ENCODE measurements around the gene SCNN1G. TPM values are rescaled to one million over a fixed set of nuclear protein-coding genes. Genes with fewer than 3 reads are reported as not detected.

SCNN1G gene
- total and polyA plus RNA-seq, 2 experiments from 2014 or later = not detected

- 81 to 83% methylated on average over 7 of the region's 7 CpGs for WGBS, 2 experiments (ENCODE audit: low coverage in 1 of 2, low lambda C conversion rate in 2 of 2, missing lambda C conversion rate in 2 of 2)
- Histone ChIP-seq H3K9me2 (ENCODE audit: insufficient read depth) (no peaks in the 10 kb centered on the region), H3K79me2 (ENCODE audit: insufficient read depth) (no peaks in the 10 kb centered on the region), H3K4me2 (ENCODE audit: unreplicated experiment) (no peak overlapping the region), H3K9ac (no peak overlapping the region), H3F3A (ENCODE audit: insufficient read depth) (no peaks in the 10 kb centered on the region), H4K20me1 (ENCODE audit: insufficient read depth) (no peaks in the 10 kb centered on the region), H3K27ac (no peak overlapping the region), H3K4me1 (ENCODE audit: insufficient read depth) (no peaks in the 10 kb centered on the region), H3K36me3 (ENCODE audit: low read depth) (no peaks in the 10 kb centered on the region), H2AFZ (no peak overlapping the region), H3K9me3 (ENCODE audit: low read depth) (no peaks in the 10 kb centered on the region), H3K4me3 (no peak overlapping the region), H3K27me3 (replicated peaks; ENCODE audit: insufficient read depth) (no peaks in the 10 kb centered on the region)
- in situ Hi-C loops (cut with MboI) = no loop called here
- no peak for DNase-seq
- TF ChIP-seq EZH2phosphoT487 (IDR thresholded peaks at IDR 0.05; ENCODE audit: insufficient read depth, low read depth) = no peak
- no peak for TF ChIP-seq EZH2 (IDR thresholded peaks at IDR 0.05; ENCODE audit: insufficient read depth, poor library complexity, severe bottlenecking)
These were observed 27.0 kb upstream of the SCNN1G start for GRCh38 chr16:23155445-23156049.

DNA sequence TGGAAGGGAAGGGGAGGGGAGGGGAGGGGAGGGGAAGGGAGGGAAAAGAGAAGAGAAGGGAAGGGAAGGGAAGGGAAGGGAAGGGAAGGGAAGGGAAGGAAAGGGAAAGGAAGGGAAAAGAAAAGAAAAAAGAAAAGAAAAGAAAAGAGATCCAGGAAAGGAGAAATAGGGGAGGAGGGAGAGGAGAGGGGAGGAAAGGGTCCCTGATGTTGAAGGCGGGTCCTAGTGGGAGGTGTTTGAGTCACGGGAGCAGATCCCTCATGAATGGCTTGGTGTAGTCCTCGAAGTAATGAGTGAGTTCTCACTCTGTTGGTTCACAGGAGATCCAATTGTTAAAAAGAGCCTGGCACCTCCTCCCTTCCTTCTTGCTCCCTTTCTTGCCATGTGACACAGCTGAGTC is 26.4 kb upstream of the SCNN1G start:
- Histone ChIP-seq H3K79me2 (ENCODE audit: insufficient read depth) (no peaks in the 10 kb centered on the region), H3K4me1 (ENCODE audit: insufficient read depth) (no peaks in the 10 kb centered on the region), H3F3A (ENCODE audit: insufficient read depth) (no peaks in the 10 kb centered on the region), H3K9me3 (ENCODE audit: low read depth) (no peaks in the 10 kb centered on the region), H3K4me2 (ENCODE audit: unreplicated experiment) (no peak overlapping the region), H2AFZ (no peak overlapping the region), H3K4me3 (no peak overlapping the region), H3K27me3 (replicated peaks; ENCODE audit: insufficient read depth) (no peaks in the 10 kb centered on the region), H3K36me3 (ENCODE audit: low read depth) (no peaks in the 10 kb centered on the region), H3K9ac (no peak overlapping the region), H3K9me2 (ENCODE audit: insufficient read depth) (no peaks in the 10 kb centered on the region), H4K20me1 (ENCODE audit: insufficient read depth) (no peaks in the 10 kb centered on the region), H3K27ac (no peak overlapping the region)
- in situ Hi-C loops (cut with MboI) = no loop called here
- DNase-seq = no peak
- TF ChIP-seq EZH2phosphoT487 (IDR thresholded peaks at IDR 0.05; ENCODE audit: insufficient read depth, low read depth) (no peak), EZH2 (IDR thresholded peaks at IDR 0.05; ENCODE audit: insufficient read depth, poor library complexity, severe bottlenecking) (no peak)
- 17 to 27% methylated on average over 3 of the region's 3 CpGs for WGBS, 2 experiments (ENCODE audit: low coverage in 1 of 2, low lambda C conversion rate in 2 of 2, missing lambda C conversion rate in 2 of 2)

DNA sequence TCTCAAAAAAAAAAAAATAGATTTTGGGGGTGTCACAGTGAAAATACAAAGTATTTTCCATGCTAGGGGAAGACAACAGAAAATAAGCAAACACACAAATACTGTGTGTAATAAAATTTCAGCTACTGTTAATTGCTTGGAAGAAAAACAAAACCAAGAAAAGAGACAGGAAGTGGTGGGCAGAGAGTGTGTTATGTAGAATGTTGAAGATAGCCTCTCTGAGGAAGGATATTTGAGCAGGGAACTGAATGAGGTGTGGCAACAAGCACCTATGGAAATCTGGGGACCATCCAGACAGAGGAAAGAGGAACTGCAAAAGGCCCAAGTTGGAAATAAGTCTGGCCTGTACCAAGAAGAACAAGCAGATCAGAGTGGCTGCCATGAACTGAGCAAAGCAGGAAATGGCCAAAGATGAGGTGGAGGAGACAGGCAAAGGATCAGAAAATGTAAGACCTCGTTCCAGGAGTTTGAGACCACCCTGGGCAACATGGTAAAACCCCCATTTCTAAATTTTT is 25.5 kb upstream of the SCNN1G start:
- H3K4me1 ChIP-seq (ENCODE audit: insufficient read depth) = no peaks in the 10 kb centered on the region
- H3K4me2 ChIP-seq (ENCODE audit: unreplicated experiment) = no peak overlapping the region
- H3K79me2 ChIP-seq (ENCODE audit: insufficient read depth) = no peaks in the 10 kb centered on the region
- H3K27ac ChIP-seq = no peak overlapping the region
- no peaks in the 10 kb centered on the region for H4K20me1 ChIP-seq (ENCODE audit: insufficient read depth)
- H3K9me2 ChIP-seq (ENCODE audit: insufficient read depth) = no peaks in the 10 kb centered on the region
- H3K9me3 ChIP-seq (ENCODE audit: low read depth) = no peaks in the 10 kb centered on the region
- H3K9ac ChIP-seq = no peak overlapping the region
- H3F3A ChIP-seq (ENCODE audit: insufficient read depth) = no peaks in the 10 kb centered on the region
- H3K27me3 ChIP-seq (replicated peaks; ENCODE audit: insufficient read depth) = no peaks in the 10 kb centered on the region
- 23 to 27% methylated on average over 1 of the region's 1 CpG for WGBS, 2 experiments (ENCODE audit: low coverage in 1 of 2, low lambda C conversion rate in 2 of 2, missing lambda C conversion rate in 2 of 2)
- no peak overlapping the region for H2AFZ ChIP-seq
- TF ChIP-seq EZH2 (IDR thresholded peaks at IDR 0.05; ENCODE audit: insufficient read depth, poor library complexity, severe bottlenecking) = no peak
- no peak for TF ChIP-seq EZH2phosphoT487 (IDR thresholded peaks at IDR 0.05; ENCODE audit: insufficient read depth, low read depth)
- H3K4me3 ChIP-seq = no peak overlapping the region
- no peaks in the 10 kb centered on the region for H3K36me3 ChIP-seq (ENCODE audit: low read depth)
- in situ Hi-C loops (cut with MboI) = no loop called here
- DNase-seq = no peak

DNA sequence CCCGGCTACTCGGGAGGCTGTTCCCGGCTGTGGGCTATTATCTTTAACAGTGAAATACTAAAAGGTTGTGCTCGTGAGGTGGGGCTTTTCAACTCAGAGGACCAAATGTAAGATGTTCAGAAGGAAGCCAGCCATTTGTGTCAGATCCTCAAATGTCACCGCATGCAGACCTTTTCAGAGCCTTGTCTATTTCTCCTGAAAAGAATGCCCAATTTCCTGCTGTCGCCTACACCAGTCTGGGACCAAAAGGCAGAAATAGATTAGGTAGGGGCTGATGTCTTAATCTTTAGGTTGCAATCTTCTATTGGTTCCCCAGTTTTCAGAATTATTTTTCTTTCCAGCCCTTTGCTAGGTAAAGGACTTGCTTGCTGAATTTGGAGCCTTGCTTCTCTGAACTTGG is 24.4 kb upstream of the SCNN1G start:
- Histone ChIP-seq H3K9ac (no peak overlapping the region), H2AFZ (no peak overlapping the region), H3K4me2 (ENCODE audit: unreplicated experiment) (no peak overlapping the region), H3F3A (ENCODE audit: insufficient read depth) (no peaks in the 10 kb centered on the region), H3K4me3 (no peak overlapping the region), H3K27me3 (replicated peaks; ENCODE audit: insufficient read depth) (no peaks in the 10 kb centered on the region), H3K27ac (no peak overlapping the region), H3K36me3 (ENCODE audit: low read depth) (no peaks in the 10 kb centered on the region), H3K4me1 (ENCODE audit: insufficient read depth) (no peaks in the 10 kb centered on the region), H3K9me2 (ENCODE audit: insufficient read depth) (no peaks in the 10 kb centered on the region), H3K79me2 (ENCODE audit: insufficient read depth) (no peaks in the 10 kb centered on the region), H4K20me1 (ENCODE audit: insufficient read depth) (no peaks in the 10 kb centered on the region), H3K9me3 (ENCODE audit: low read depth) (no peaks in the 10 kb centered on the region)
- DNase-seq = no peak
- in situ Hi-C loops (cut with MboI) = no loop called here
- WGBS, 2 experiments (ENCODE audit: low coverage in 1 of 2, low lambda C conversion rate in 2 of 2, missing lambda C conversion rate in 2 of 2) = 82 to 88% methylated on average over 6 of the region's 6 CpGs
- TF ChIP-seq EZH2phosphoT487 (IDR thresholded peaks at IDR 0.05; ENCODE audit: insufficient read depth, low read depth) = no peak
- TF ChIP-seq EZH2 (IDR thresholded peaks at IDR 0.05; ENCODE audit: insufficient read depth, poor library complexity, severe bottlenecking) = no peak

All from GM23248 (cell line).